H1 (cell line): ENCODE results near the gene RALGDS. TPM values are rescaled to one million over a fixed set of nuclear protein-coding genes. Genes with fewer than 3 reads are reported as not detected.

Experiments used
- CBX5 ChIP-seq: fragments of 300-800, 300-1000 bp; sonication (generic); IDR thresholded peaks from 2 replicates; pipeline ENCODE4 v1.7.1; 2016; ENCODE audit warnings: antibody characterized with exemption, low read length, low read depth
- CBX8 ChIP-seq: fragments of 300-800, 300-1000 bp; sonication (generic); IDR thresholded peaks from 2 replicates; pipeline ENCODE4 v1.7.1; 2016; ENCODE audit warnings: low read depth, low read length, borderline replicate concordance
- CHD1 ChIP-seq: IDR thresholded peaks from 2 replicates; pipeline ENCODE4 v1.6.1; 2012; ENCODE audit warnings: low read depth, low read length, improper control_type of control experiment
- EZH2 ChIP-seq: fragments of 200-600 bp; sonication (generic); IDR thresholded peaks from 2 replicates; pipeline ENCODE4 v1.7.1; 2012; ENCODE audit warnings: low read depth, mild to moderate bottlenecking, moderate library complexity, low read length, inconsistent platforms; ENCODE audit not compliant: severe bottlenecking
- FOSL1 ChIP-seq: IDR thresholded peaks from 2 replicates; pipeline ENCODE4 v1.6.1; 2011; ENCODE audit warnings: mild to moderate bottlenecking, low read depth, low read length, moderate library complexity; ENCODE audit not compliant: insufficient read depth
- HDAC6 ChIP-seq: IDR thresholded peaks from one replicate; pipeline ENCODE4 v1.7.1; 2012; ENCODE audit warnings: low read depth, mild to moderate bottlenecking, inconsistent platforms, low read length, moderate library complexity
- POU5F1 ChIP-seq: IDR thresholded peaks from 2 replicates; pipeline ENCODE4 v1.6.1; 2011; ENCODE audit warnings: low read depth, mild to moderate bottlenecking, low read length, moderate library complexity
- RXRA ChIP-seq: IDR thresholded peaks from 2 replicates; pipeline ENCODE4 v1.6.1; 2011; ENCODE audit warnings: low read depth, mild to moderate bottlenecking, low read length, moderate library complexity; ENCODE audit not compliant: insufficient read depth
- SIN3A ChIP-seq, 2 experiments: IDR thresholded peaks in 1 of 2; conservative IDR thresholded peaks in 1 of 2; 2 replicates each; pipeline ENCODE4 v1.6.1; 2011 to 2012; ENCODE audit warnings: low read length in 2 of 2, improper control_type of control experiment in 1 of 2, low read depth in 1 of 2, mild to moderate bottlenecking in 1 of 2
- SUZ12 ChIP-seq: fragments of 200-600 bp; sonication (generic); IDR thresholded peaks from 2 replicates; pipeline ENCODE4 v1.6.1; 2012; ENCODE audit warnings: mild to moderate bottlenecking, inconsistent platforms, low read length, moderate library complexity, mixed read lengths
- polyA plus RNA-seq, 7 experiments: library from polyadenylated mRNA; depleted of rRNA in 3 of 7; stranded (reverse) in 5 of 7; unstranded in 2 of 7; fragments of >200 nt in 5 of 7; fragments of 200-250 nt in 2 of 7; gene quantifications; 1 replicate in 5 of 7; 2 replicates in 1 of 7; 4 replicates in 1 of 7; pipeline versions ENCODE4 v1.2.1 to v1.2.3, GENCODE V29; 2011 to 2013; ENCODE audit warnings: missing spikeins in 2 of 7, mixed read lengths in 2 of 7
- total RNA-seq: library from RNA; stranded (reverse); fragmentation: NEBNext Ultra II Directional; extraction: Animal tissue kit (Norgen Biotek cat#: 25700); gene quantifications from 2 replicates; pipeline ENCODE4 v1.2.1, GENCODE V29; 2021
- TF ChIP-seq, protein P1 (sequence below): fragments of 300-600 bp; sonication (generic); IDR thresholded peaks from 2 replicates; pipeline ENCODE4 v1.7.1; 2012; ENCODE audit warnings: low read length, moderate library complexity, mild to moderate bottlenecking, inconsistent platforms; ENCODE audit not compliant: insufficient replicate concordance

RALGDS gene
- total and polyA plus RNA-seq, 2 of the 8 experiments (the other 6 are each of a cell fraction or from before 2014, with no cell fraction given), result 14.5 to 25.5 TPM

DNA sequence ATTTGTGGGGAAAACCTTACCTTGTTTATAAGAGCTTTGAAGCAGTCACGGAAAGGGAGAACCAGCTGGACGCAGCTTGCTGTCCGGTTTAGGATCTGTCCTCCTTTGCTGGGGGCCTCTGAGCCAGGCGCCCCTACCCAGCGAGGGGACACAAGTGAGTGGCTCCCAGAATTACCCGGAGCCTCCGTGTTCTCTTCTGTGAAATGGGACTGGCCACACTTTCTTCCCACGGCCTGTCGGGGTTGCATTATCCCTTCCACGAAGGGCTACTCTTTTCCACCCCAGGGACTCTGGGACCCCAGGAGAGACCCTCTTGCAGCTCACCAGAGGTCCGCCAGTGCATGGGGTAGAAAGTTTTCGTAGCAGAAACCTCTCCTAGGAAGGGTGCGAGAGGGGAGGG lies 43.2 kb upstream of the RALGDS start (continued):
- TF ChIP-seq, protein P1, sequence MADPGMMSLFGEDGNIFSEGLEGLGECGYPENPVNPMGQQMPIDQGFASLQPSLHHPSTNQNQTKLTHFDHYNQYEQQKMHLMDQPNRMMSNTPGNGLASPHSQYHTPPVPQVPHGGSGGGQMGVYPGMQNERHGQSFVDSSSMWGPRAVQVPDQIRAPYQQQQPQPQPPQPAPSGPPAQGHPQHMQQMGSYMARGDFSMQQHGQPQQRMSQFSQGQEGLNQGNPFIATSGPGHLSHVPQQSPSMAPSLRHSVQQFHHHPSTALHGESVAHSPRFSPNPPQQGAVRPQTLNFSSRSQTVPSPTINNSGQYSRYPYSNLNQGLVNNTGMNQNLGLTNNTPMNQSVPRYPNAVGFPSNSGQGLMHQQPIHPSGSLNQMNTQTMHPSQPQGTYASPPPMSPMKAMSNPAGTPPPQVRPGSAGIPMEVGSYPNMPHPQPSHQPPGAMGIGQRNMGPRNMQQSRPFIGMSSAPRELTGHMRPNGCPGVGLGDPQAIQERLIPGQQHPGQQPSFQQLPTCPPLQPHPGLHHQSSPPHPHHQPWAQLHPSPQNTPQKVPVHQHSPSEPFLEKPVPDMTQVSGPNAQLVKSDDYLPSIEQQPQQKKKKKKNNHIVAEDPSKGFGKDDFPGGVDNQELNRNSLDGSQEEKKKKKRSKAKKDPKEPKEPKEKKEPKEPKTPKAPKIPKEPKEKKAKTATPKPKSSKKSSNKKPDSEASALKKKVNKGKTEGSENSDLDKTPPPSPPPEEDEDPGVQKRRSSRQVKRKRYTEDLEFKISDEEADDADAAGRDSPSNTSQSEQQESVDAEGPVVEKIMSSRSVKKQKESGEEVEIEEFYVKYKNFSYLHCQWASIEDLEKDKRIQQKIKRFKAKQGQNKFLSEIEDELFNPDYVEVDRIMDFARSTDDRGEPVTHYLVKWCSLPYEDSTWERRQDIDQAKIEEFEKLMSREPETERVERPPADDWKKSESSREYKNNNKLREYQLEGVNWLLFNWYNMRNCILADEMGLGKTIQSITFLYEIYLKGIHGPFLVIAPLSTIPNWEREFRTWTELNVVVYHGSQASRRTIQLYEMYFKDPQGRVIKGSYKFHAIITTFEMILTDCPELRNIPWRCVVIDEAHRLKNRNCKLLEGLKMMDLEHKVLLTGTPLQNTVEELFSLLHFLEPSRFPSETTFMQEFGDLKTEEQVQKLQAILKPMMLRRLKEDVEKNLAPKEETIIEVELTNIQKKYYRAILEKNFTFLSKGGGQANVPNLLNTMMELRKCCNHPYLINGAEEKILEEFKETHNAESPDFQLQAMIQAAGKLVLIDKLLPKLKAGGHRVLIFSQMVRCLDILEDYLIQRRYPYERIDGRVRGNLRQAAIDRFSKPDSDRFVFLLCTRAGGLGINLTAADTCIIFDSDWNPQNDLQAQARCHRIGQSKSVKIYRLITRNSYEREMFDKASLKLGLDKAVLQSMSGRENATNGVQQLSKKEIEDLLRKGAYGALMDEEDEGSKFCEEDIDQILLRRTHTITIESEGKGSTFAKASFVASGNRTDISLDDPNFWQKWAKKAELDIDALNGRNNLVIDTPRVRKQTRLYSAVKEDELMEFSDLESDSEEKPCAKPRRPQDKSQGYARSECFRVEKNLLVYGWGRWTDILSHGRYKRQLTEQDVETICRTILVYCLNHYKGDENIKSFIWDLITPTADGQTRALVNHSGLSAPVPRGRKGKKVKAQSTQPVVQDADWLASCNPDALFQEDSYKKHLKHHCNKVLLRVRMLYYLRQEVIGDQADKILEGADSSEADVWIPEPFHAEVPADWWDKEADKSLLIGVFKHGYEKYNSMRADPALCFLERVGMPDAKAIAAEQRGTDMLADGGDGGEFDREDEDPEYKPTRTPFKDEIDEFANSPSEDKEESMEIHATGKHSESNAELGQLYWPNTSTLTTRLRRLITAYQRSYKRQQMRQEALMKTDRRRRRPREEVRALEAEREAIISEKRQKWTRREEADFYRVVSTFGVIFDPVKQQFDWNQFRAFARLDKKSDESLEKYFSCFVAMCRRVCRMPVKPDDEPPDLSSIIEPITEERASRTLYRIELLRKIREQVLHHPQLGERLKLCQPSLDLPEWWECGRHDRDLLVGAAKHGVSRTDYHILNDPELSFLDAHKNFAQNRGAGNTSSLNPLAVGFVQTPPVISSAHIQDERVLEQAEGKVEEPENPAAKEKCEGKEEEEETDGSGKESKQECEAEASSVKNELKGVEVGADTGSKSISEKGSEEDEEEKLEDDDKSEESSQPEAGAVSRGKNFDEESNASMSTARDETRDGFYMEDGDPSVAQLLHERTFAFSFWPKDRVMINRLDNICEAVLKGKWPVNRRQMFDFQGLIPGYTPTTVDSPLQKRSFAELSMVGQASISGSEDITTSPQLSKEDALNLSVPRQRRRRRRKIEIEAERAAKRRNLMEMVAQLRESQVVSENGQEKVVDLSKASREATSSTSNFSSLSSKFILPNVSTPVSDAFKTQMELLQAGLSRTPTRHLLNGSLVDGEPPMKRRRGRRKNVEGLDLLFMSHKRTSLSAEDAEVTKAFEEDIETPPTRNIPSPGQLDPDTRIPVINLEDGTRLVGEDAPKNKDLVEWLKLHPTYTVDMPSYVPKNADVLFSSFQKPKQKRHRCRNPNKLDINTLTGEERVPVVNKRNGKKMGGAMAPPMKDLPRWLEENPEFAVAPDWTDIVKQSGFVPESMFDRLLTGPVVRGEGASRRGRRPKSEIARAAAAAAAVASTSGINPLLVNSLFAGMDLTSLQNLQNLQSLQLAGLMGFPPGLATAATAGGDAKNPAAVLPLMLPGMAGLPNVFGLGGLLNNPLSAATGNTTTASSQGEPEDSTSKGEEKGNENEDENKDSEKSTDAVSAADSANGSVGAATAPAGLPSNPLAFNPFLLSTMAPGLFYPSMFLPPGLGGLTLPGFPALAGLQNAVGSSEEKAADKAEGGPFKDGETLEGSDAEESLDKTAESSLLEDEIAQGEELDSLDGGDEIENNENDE, result no peak
- TF ChIP-seq HDAC6 (no peak), SIN3A (conservative IDR thresholded peaks at IDR 0.05 in 1 of 2, IDR thresholded peaks at IDR 0.05 in 1 of 2; ENCODE audit: low read depth in 1 of 2, low read length in 2 of 2) (no peak), CHD1 (no peak), EZH2 (no peak), FOSL1 (no peak), POU5F1 (no peak), CBX8 (no peak), SUZ12 (no peak), CBX5 (no peak), RXRA (no peak)
